NCI-H2081 (cell line): ENCODE results near the gene BRAT1.
"Not testable (repeated sequence)": the region's sequence is repeated elsewhere in the genome, so short reads cannot be mapped to it uniquely, and the experiment has no call there.

Experiments used
- DNase-seq, 2 experiments: peaks; one replicate each; lab custom pipeline; 2025; lab: John Stamatoyannopoulos, UW

BRAT1 gene

DNA sequence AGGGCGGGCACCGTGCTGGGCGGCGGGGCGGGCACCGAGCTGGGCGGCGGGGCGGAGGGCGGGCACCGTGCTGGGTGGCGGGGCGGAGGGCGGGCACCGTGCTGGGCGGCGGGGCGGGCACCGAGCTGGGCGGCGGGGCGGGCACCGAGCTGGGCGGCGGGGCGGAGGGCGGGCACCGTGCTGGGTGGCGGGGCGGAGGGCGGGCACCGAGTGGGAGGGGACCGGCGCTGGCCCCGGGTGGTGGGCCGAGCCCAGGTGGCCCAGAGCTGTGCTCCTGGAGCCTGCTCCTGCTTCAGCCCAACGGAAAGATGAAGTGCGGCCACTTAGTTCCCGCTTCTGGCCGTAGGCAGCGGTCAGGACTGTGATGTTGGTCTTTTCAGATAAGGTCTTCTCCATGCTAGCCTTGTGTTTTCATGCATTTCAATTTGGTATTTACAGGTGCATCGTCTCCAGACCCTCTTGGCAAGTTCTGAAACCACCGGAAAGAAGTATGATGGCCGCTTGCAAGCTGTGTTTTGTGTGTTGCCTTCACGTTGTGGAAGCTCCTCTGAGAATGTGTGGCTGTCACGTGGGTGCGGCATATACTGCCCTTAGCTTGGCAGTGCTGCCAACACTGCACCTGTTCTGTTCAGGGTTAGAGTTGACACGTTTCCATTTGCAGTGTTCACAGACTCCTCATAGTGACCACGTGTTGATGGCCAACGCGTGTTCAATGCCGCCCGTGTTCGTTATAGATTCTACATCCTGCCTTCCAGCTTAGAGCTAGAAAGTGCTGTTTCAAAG, 28.7 kb upstream of the BRAT1 start:
- DNase-seq, result no peak

DNA sequence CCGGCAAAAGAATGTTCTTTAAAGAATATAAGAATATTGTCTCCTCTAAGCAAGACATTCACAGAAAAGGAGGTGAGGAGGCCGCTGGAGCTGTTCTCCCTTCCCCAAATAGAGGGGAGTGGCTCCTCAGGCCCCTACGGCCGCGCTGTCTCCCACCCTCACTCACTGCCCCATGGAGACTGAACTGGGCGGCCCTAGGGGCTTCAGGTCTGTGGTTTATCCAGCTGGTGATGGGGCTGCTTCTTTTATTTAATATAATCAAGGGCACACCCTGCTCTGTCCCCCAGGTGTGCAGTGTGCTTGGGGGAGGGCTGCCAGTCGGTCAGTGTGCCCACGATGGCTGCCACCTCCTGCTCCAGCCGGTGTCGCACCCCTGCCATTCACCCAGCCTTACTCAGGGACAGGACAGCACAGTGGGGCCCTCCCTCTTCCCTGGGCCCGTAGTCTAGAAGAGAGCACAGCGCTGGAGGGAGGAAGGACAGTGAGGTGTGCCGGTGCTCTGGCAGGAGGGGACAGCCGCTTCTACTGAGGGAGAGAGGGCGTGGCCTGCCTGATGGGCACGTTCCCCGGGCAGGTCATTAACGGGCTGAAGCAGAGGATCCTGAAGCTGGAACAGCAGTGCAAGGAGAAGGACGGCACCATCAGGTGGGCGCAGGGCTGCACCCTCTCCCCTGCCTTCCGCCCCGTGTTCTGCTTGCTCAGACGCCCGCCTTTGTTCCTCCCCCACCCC, 26.8 kb upstream of the BRAT1 start:
- DNase-seq, result no peak

DNA sequence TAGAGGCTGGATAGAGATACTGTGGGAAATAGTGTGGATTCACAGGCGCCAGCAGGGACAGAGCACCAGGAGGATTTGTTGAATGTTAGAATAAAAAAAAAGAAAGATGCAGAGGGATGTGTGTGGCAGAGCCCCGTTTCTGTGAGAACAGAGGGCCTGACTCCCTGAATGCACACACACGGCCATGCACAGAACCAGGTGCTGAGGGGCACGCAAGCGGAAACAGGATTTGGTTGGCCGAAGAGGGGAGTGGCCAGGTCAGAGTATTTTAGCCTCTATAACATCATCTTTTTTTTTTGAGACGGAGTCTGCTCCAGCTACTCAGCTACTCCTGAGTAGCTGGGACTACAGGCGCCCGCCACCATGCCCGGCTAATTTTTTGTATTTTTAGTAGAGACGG, 25.3 kb upstream of the BRAT1 start:
- no peak for DNase-seq

DNA sequence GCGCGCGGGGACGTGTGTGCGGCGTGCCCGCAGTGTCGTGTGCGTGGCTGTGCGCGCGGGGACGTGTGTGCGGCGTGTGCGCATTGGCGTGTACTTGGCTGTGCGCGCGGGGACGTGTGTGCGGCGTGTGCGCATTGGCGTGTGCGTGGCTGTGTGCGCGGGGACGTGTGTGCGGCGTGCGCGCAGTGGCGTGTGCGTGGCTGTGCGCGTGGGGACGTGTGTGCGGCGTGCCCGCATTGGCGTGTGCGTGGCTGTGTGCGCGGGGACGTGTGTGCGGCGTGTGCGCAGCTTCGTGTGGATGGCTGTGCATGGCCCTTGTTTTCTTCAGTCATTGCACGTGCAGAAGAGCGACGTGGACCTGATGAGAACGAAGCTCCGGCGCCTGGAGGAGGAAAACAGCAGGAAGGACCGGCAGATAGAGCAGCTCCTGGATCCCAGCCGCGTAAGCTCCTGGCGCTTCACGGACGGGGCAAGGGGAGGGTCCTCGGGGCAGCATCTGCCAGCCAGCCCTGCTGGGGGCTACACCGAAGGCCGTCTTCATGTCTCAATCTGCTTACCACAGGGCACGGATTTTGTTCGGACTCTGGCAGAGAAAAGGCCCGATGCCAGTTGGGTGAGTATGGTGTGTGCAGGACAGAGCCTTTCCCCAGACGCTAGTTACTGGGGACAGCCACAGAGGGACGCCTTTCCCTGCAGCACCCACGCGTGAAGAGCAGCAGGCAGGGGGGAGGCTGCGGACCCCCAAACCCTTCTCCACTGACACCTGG, 22.8 kb upstream of the BRAT1 start:
- DNase-seq, result no peak

DNA sequence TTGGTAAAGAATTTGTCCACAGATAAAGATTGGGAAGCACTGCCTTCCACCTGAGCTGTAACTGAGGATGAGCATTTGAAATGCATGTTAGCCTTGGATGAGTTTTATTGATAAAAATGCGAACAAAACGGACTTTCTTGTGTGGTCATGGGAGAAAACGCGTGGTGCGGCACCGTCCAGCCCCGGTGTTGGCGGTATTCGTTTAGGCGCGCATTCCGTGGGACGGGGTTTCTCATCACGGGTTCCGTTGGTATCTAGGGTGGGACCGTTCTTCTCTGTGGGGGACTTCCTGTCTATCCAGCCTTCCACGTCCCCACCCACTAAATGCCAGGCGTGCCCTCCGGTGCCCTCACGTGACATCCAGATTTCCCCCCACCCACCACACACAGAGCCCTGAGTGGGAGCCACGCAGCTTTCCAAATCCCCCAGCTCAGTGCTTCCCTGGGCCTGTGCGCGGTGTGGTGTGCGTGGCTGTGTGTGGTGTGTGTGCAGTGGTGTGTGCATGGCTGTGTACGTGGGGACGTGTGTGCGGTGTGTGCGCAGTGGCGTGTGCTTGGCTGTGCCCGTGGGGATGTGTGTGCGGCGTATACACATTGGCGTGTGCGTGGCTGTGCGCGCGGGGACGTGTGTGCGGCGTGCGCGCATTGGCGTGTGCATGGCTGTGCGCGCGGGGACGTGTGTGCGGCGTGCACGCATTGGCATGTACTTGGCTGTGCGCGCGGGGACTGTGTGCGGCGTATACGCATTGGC, 21.6 kb upstream of the BRAT1 start:
- no peak for DNase-seq

DNA sequence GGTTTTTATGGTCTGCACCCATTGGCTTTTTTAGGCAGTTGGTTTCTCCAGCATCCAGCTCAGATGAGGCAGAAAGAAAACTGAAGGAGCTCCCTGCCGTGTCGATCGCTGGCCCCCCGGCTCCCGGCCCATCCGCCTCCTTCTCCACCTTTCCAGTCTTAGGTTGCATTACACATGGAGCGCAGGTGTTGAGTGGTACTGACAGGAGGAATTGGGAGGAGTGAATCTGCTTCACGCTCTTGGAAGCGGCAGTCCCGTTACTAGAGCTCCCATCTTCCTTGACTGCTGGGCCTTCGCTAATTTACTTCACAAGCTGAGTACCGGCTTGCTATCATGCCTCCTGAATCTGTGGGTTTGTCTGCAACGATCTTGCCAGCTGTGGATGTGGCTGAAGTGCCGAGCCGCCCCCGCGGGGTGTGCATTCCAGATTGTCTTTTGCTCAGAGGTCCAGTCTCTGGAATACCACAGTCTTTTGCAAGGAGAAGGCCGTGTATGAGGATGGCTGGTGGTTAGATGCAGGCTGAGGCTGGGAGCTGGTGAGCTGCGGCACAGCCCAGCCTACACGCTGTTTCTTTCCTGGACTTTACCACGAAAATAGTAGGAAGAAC, 20.5 kb upstream of the BRAT1 start:
- DNase-seq, result no peak

DNA sequence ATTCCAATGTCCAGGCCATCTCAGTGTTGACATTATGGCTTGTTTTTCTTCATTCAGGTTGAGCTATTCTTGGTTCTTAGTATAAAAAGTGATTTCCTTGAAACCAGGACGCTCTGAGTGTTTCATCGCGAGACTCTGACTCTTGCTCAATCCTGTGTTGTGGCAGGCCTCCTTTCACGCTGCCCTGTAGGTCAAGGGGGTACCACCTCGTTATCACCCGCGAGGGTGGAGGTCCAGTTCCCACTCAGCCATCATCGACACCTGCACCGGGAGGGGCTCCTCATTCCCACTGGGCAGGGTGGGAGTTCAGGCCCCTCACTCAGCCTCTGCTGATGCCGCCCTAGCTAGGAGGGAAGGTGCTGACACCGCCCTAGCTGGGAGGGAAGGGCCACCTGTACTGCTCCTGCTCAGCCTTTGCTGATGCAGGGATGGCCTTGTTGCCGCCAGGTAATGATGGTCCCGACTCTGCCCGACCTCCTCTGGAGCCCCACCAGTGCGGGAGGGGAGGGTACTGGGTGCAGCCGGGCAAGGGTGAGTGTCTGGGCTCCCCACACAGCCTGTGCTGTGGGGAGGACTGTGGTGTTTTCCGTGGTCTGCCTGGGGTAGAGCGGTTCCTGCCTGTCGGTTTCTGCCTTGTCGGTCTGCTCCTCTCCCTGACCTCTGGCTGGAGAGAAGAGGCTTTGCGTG, 19.9 kb upstream of the BRAT1 start:
- DNase-seq, result no peak

DNA sequence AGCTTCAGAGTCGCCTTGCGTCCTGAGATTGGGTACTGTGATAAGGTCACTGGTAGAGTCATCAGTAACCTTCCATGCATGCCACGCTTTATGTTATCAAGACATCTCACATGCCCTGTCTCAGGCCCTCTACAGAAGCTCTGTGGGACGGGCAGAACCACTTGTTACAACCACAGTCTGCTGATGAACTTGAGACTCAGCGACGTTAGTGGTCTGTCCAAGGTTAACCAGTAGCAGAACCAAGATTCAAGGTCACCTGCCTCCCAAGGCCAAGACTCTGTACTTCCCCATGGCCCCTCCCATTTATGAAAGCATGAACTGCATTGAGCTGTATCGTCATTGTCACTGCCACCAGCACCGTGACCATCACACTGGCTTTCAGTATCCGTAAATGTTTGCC, 18.4 kb upstream of the BRAT1 start:
- no peak for DNase-seq

DNA sequence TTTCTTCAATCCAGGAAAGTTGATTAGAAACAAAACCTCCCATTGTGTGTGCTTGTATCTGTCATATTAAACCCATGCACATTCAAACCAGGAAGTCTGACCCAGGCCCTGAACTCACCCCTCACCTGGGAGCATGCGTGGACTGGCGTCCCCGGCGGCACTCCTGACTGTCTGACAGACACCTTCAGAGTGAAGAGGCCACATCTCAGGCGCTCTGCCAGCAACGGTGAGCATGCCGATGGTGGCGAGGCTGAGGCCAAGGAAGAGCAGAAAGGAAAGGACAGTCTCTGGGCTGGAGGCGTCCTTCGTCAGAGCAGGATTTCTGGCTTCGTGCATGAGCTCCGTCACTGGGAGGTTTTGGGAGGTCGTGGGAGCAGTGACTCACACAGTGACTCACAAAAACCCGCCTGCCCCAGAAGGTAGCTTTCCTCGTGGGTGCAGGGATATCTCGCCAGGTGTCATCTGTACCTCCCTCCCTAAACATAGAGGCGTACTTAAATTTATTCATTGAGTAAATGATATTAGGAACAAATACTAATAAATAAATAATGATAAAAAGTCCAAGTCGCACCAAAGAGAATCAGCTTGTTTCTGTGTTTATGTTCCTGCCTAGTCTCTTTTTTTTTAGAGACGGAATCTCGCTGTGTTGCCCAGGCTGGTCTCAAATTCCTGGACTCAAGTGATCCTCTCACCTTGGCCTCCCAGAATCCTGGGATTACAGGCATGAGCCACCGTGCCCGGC, 16.9 kb upstream of the BRAT1 start:
- DNase-seq, result no peak

DNA sequence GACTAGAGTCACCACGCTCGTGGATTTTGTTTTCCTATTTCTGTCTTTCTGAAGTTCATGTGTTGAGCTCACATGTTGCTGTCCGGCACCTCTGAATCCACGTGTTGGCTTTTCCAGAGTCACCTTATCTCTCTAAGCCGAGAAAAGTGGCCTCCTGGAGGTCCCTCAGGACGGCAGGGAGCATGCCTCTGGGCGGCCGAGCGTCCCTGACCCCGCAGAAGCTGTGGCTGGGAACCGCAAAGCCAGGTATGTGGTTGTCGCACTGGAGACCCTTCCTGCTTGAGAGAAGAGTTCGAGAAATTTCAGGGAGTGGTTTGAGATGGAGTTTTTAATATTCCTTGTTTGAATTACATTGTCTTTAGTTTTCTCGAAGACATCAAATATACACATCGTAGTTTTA, 16.1 kb upstream of the BRAT1 start:
- no peak for DNase-seq

DNA sequence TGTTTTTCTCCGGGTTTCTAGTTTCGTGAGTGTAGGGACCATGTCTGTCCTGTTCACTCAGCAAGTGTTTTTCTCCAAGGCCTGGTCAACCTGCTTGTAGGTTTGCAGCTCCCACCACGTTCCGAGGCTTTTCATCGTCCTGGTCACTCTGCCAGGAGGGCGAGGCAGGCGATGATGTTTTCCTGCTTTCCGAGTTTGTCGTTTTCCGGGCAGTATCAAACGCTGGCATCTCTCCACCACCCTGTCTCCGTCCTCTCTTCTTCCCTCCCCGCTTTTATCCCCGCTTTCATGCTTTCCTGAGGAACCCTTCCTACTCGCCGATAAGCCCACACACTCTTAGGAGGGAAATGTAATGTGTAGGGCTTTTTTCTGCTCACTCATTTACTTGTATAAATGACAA, 14.7 kb upstream of the BRAT1 start:
- DNase-seq, result no peak

DNA sequence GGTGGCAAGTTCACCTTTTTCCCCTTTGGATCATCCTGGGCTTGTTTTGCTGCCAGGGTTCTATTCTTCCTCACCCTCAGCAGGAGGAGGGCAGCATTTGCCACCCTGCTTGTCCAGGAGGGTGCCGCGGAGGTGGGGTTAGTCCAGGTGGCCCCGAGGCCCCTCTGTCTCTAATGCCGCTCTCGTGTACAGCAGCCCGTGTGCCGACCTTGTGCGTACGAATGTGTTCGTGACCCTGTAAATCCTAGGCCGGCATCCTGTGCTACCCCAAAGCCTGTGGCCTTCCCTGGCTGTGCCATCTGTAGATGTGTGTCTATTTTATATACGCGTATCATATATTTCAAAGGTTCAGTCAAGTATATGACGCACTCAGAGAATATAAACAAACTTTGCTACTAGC, 14.1 kb upstream of the BRAT1 start:
- no peak for DNase-seq

DNA sequence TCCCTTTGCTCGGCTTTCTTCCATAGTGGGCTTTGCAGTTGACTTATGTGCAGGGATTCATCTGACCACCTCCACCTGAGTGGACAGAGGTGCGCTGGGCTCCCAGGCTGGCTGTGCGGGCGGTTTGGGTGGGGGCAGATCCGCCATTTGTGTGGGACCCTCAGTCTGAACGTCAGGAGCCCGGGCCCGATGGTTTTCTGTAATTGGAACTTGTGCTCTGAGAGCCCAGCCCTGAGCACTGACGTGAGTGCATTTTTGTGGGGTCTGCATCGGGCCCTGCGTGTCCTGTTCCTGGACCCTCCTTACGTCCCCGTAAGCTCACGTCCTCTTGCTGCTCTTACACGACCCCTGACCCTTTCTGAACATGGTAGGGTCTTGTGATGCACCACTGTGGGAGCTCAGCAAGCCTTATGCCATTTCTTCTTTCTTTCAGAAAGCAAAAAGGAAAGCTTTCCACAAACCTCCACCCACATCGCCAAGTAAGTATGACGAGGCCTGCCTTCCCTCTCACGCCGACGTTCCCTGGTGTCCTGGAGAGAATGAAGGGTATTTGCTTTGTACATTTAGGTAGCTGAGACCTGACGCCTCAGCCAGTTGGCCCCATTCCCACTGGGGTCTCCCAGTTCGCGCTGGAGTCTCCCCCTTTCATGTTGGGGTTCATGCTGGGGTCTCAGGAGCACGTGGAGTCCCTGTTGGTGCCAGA, 13.3 kb upstream of the BRAT1 start:
- DNase-seq, result no peak

DNA sequence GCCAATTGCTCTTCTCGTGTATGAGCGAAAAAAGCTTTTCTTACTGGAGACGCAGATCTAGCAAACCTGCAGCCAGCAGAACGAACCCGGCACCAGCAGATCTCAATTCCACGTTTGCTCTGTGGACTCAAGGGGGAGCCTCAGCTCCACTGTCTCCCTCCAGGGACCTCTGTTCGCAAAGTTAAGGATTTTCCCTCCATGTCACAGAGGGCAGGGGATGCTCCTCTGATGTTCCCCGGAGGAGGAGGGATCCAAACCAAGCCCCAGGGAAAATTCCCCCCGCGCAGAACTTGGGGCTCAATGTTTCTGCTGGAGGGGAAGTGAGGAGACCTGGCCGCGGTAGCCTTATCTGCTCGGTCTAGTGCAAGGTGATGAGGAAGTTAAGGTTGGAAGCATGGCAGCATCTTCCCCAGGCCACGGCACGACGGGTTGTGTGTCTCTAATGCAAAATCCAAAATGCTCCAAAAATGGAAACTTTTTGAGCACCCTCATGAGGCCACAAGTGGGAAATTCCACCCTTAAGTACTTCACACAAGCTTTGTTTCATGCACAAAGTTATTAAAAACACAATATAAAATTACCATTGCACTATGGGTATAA, 12.5 kb upstream of the BRAT1 start:
- DNase-seq, result no peak

DNA sequence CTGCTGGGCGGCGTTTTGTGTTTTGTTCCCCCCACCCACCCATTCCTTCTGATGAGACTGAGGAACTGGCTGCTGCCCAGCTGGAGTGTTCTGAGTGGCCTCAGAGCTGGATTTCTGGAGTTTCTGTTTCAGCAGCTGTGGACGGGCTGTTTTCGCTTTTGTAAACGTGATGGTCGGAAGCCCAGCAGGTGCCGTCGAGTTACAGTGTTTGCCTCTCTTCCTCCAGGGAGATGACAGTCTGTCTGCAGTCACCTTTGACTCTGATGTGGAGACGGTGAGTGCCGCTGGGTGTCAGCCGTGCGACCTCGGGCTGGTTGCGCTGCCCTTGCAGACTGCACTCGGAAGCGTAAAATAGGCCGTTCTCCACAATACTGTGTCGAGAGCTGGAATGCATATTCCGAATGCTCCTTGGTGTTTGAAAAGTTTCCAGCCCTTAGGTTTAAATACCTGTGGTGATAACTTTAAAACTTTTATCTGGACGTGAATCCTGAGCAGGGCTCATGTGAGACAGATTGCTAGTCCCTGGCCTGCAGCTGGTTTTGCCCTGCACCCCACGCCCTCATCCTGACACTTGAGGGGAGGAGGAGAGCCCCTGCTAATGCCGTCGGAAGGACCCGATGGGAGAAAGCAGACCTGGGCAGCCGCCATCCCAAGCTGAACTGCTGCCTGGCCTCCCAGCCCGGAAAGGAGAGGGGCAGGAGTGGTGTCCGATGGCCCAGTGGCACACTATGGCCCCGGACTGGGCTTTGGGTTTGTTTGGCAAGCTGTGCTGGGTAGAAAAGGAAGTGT, 11.8 kb upstream of the BRAT1 start:
- no peak for DNase-seq

DNA sequence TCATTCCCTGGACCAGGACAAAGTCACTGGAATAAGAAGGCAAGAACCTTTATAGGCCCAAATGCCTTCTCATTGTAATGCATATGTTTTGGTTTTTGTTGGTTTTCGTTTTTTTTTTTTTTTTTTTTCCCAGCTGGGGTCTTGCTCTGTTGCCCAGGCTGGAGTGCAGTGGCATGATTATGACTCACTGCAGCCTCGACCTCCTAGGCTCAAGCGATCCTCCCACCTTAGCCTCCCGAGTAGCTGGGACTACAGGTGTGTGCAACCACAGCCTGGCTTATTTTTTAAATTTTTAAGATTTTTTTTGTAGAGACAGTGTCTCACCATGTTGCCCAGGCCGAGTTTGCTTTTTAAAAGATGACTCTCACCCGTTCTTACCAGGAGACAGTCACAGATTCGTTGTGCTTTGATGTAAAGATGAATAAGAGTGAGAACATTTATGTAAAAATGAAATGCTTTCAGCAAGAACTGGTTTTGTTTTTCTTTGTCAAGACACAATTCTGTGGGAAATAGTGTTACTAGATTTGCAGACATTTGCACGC, 11.1 kb upstream of the BRAT1 start:
- DNase-seq, result no peak

DNA sequence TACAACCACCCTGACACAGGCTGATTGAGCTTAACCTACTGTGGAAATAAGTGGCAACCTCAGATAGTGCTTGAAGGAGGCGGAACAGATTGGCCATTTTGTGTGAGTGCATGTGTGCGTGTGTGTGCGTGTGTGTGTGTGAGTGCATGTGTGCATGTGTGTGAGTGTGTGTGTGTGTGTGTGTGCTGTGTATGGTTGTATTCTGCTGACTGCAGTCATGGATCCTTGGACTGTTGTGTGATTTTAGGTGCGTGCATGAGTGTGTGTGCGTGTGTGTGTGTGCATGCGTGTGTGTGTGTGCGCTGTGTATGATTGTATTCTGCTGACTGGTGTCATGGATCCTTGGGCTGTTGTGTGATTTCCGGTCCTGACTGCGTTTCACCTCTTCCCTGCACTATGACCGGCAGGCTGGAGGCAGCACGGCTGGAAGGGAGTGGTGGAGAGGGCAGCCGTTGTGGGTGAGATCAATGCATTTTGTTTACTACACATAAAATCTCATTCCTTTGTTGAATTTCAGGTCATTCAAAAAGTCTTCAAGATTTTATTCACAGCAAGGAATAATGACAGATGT, 9.7 kb upstream of the BRAT1 start:
- no peak for DNase-seq

DNA sequence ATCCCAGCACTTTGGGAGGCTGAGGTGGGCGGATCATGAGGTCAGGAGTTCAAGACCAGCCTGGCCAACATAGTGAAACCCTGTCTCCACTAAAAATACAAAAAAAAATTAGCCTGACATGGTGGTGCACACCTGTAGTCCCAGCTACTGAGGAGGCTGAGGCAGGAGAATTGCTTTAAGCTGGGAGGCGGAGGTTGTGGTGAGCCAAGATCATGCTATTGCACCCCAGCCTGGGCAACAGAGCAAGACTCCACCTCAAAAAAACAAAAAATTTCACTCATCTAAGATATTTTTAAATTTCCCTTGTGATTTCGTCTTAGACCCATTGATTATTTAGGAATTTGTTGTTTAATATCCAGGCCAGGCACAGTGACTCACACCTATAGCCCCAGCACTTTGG, 8.6 kb upstream of the BRAT1 start:
- DNase-seq, result not testable (repeated sequence)
